Superior temporal gyrus (tissue), 1 donor: ENCODE measurements around the gene PSKH1.

ENCODE experiments used
- DNase-seq: peaks from one replicate; pipeline ENCODE4 v3.0.0-alpha.2; 2016; ENCODE audit errors: extremely low spot score

Gene PSKH1

GRCh38 chr16:67865318-67865717 lies 27.7 kb upstream of the PSKH1 start:
- DNase-seq, result no peak

GRCh38 chr16:67868290-67868689 lies 24.8 kb upstream of the PSKH1 start:
- no peak for DNase-seq

DNA sequence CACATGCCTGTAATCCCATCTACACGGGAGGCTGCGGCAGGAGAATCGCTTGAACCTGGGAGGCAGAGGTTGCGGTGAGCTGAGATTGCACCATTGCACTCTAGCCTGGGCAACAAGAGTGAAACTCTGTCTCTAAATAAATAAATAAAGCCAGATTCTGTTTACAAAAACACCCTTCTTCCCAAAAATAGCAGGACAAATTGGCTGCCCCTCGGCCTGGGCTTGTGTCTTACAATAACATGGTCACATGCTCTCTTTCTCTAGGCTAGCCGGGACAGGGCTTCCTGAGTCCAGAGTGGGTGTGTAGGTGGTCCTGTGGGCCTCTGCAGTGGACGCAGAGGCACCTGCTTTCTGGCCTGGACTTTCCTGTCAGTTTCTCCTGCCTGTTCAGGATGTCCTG lies 23.4 kb upstream of the PSKH1 start:
- no peak for DNase-seq

GRCh38 chr16:67871256-67871655 lies 21.8 kb upstream of the PSKH1 start:
- no peak for DNase-seq

- DNase-seq, result no peak
These were observed 20.9 kb upstream of the PSKH1 start for GRCh38 chr16:67872131-67872630.

- DNase-seq, result peak; percentile 79
These were observed 20.2 kb upstream of the PSKH1 start, which contains the start of gene EDC4 for GRCh38 chr16:67872631-67873434. Gene EDC4, plus strand, starts transcription at chr16:67873052. Its CDS starts 210 bp downstream, at chr16:67873262.

DNA sequence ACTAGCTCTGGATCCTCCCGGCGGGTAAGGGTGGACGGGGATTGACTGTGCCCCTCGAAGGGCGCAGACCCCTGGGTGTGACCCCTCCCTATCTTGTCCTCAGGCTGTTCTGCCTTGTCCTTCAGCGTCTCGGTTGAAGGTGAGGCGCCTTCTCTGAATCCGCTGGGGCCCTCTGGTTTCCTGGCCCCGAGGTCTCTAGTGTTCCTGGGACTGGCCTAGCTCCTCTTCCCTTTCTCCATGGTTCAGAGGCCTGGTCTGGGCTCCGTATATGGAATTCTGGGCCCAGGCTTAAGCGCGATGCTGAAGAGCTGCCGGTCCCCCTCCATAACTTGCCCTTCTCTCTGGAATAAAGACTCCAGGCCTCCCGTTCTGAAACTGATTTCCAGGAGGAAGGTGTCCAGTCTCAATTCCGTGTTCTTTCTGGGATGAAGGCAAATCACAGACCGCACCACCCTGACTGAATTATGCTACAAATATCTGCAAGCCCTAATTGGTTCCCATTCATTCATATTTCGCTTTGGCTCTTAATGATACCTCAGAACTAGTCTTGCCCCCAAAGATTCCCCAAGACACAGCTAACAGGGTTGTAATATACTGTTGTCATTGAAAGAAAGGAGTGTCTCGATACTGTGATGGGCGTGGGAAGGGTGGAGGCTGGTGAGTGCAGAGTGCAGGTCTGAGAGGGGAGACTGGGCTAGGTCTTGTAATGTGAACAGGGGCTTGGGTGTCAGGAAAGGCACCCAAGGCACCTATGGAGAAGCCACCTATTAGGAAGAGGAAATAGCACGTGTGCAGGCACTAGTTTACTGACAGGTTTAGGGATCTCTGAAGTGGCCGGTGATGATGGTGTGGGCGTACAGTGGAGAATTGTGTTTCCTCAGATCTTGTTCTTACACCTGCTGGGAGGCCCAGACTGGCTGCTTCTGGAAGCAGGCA lies 19.4 kb upstream of the PSKH1 start:
- DNase-seq, result peak; percentile 27

DNA sequence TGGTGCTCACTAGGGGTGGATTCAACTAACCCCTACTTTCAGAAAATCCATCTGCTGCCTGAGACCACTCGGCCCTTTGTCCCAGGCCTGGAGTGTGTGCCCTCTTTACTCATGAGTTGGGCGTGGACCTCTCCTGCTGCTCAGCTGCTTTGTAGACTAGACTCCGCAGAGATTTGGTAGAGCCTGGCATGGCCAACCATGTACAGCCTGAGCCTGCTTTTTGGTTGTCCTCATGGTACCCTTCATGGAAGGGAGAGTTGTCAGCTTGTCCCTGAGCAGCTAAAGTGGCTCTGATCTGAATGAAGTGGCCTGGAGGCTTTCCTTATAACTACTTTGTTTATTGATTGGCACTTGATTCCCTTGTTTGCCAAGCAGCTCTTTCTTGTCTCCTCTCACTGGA lies 18.7 kb upstream of the PSKH1 start:
- no peak for DNase-seq

GRCh38 chr16:67877064-67877463 lies 16.0 kb upstream of the PSKH1 start:
- DNase-seq, result no peak

DNA sequence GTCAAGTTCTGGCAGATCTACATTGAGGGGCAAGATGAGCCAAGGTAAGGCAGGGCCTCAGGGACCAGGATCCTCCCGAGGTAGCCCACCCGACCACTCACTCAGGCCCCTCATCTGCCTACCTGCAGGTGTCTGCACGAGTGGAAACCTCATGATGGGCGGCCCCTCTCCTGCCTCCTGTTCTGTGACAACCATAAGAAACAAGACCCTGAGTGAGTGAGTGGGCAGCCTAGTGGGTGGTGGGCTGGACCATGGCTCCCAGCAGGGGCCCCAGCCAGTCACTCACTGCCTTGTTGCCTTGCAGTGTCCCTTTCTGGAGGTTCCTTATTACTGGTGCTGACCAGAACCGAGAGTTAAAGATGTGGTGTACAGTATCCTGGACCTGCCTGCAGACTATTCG lies 14.8 kb upstream of the PSKH1 start:
- no peak for DNase-seq

GRCh38 chr16:67878846-67879245 lies 14.2 kb upstream of the PSKH1 start:
- DNase-seq, result no peak

- DNase-seq, result no peak
These were observed 13.6 kb upstream of the PSKH1 start for GRCh38 chr16:67879462-67879861.

DNA sequence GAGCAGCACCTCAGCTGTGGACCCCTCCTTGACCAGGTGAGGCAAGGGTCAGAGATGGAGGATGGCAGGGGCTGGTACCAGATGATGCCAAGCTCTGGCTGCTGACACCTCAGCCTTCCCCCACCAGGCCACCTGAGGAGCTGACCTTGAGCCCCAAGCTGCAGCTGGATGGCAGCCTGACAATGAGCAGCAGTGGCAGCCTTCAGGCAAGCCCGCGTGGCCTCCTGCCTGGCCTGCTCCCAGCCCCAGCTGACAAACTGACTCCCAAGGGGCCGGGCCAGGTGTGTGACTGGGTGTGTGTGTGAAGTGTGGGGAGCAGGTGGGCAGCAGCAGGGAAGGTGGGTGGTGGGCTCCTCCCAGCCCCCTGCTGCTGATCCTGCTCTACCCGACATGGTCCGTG lies 13.1 kb upstream of the PSKH1 start:
- no peak for DNase-seq

- no peak for DNase-seq
These were observed 12.5 kb upstream of the PSKH1 start for GRCh38 chr16:67880584-67880983.

DNA sequence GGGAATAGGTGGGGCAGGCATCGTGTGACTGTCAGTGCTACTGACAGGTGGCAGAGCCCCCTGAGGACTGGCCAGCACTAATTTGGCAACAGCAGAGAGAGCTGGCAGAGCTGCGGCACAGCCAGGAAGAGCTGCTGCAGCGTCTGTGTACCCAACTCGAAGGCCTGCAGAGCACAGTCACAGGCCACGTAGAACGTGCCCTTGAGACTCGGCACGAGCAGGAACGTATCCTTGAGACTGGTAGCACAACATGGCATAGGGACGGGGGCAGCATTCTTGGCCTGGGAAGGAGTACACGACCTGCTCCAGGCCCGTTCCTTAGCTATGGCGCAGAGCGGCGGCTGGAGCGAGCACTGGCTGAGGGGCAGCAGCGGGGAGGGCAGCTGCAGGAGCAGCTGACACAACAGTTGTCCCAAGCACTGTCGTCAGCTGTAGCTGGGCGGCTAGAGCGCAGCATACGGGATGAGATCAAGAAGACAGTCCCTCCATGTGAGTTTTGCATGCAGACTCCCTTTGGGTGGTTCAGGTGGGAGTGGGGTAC lies 11.4 kb upstream of the PSKH1 start:
- peak; percentile 77 for DNase-seq

GRCh38 chr16:67882374-67883145 lies 10.5 kb upstream of the PSKH1 start:
- peak; percentile 94 for DNase-seq

GRCh38 chr16:67883146-67883871 lies 9.7 kb upstream of the PSKH1 start:
- no peak for DNase-seq

DNA sequence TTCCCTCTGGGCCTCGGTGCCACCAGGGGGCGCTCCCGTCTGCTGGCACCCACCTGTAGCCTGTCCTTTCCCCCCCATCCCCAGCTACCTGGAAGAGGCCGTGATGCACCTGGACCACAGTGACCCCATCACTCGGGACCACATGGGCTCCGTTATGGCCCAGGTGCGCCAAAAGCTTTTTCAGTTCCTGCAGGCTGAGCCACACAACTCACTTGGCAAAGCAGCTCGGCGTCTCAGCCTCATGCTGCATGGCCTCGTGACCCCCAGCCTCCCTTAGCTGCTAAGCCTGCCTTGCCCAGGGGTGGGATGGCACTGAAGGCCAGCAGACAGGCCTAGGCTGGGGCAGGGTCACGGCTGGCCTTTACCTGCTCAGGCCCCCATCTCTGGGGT lies 9.2 kb upstream of the PSKH1 start:
- peak; percentile 50 for DNase-seq

DNA sequence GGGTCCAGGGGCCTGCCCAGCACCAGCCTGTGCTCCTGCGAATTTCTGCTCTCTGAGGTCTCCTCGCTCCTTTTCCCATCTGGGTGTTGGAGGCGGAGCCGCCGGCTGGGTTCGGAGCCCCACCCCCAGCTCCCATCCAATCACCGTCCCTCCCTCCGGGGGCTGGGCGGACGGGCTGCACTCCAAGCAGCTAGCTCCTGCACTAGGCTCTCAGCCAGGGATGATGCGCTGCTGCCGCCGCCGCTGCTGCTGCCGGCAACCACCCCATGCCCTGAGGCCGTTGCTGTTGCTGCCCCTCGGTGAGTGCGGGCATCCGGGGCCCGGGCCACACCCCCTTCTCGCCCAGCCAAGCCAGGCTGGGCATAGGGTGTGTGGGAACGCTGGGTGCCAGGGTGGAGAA lies 8.4 kb upstream of the PSKH1 start, which contains the start of gene NRN1L:
TSS of gene NRN1L (plus strand) at position 202 of the 400 bp plus-strand sequence. CDS start at position 221, 19 bp downstream.
- peak; percentile 94 for DNase-seq

GRCh38 chr16:67885545-67885944 lies 7.5 kb upstream of the PSKH1 start:
- no peak for DNase-seq

DNA sequence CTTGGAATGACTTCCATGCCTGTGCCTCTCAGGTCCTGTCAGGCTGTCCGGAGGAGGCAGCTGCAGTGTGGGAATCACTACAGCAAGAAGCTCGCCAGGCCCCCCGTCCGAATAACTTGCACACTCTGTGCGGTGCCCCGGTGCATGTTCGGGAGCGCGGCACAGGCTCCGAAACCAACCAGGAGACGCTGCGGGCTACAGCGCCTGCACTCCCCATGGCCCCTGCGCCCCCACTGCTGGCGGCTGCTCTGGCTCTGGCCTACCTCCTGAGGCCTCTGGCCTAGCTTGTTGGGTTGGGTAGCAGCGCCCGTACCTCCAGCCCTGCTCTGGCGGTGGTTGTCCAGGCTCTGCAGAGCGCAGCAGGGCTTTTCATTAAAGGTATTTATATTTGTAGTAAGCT lies 7.1 kb upstream of the PSKH1 start:
- no peak for DNase-seq
